ENCODE results near the gene ZSCAN21. TPM values are rescaled to one million over a fixed set of nuclear protein-coding genes. Genes with fewer than 3 reads are reported as not detected.
A peak's percentile ranks its signal among the peaks of the same experiment; 100 is the strongest.

ZSCAN21 gene
- total RNA-seq, 1 donor from 2014 or later: 11.1 TPM

DNA sequence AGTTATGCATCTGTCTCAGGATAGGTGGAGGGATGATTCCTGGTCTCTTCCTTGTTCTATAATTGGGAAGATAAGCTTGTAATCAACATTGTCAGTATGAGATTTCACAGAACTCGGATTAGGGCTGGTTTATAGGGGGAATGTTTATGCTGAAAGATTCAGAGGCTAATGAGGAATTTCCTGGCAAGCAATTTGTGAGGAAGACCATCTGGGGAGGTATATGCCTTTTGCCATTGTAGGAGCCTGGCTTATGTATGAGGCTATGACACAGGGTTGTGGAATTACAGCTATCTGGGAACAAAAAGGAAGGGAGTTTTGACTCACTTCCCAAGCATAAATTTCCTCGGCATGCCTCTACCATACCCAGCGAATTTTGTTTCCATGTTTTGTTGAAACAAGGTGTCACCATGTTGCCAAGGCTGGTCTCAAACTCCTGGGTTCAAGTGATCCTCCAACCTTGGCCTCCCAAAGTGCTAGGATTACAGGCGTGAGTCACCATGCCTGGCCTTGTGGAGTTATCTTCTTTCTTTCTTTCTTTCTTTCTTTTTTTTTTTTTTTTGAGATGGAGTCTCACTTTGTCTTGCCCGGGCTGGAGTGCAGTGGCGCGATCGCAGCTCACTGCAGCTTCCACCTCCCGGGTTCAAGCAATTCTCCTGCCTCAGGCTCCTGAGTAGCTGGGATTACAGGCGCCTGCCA is 37.6 kb downstream of the ZSCAN21 start:
- Histone ChIP-seq H3K9me3 (ENCODE audit: insufficient read depth, low read depth, low read length) (no peaks in the 10 kb centered on the region), H3K4me3 (ENCODE audit: insufficient read depth, low read depth, low read length) (no peak overlapping the region), H3K27ac (ENCODE audit: low read depth, low read length) (peak overlapping the region; percentile 84), H2AFZ (ENCODE audit: low read depth, low read length) (no peak overlapping the region), H3K4me2 (ENCODE audit: low read length) (peak overlapping the region; percentile 63), H3K4me1 (ENCODE audit: insufficient read depth, low read length) (peaks cover 53% of the 10 kb centered on the region), H3K79me2 (ENCODE audit: insufficient read depth, low read length) (peaks cover 37% of the 10 kb centered on the region), H4K20me1 (ENCODE audit: insufficient read depth, low read length) (peaks cover 18% of the 10 kb centered on the region), H3K36me3 (ENCODE audit: insufficient read depth, low read length) (peaks cover 20% of the 10 kb centered on the region), H3K9ac (ENCODE audit: low read length) (peak overlapping the region; percentile 49), H3K27me3 (ENCODE audit: insufficient read depth, low read length) (no peaks in the 10 kb centered on the region)
- TF ChIP-seq, protein P1, sequence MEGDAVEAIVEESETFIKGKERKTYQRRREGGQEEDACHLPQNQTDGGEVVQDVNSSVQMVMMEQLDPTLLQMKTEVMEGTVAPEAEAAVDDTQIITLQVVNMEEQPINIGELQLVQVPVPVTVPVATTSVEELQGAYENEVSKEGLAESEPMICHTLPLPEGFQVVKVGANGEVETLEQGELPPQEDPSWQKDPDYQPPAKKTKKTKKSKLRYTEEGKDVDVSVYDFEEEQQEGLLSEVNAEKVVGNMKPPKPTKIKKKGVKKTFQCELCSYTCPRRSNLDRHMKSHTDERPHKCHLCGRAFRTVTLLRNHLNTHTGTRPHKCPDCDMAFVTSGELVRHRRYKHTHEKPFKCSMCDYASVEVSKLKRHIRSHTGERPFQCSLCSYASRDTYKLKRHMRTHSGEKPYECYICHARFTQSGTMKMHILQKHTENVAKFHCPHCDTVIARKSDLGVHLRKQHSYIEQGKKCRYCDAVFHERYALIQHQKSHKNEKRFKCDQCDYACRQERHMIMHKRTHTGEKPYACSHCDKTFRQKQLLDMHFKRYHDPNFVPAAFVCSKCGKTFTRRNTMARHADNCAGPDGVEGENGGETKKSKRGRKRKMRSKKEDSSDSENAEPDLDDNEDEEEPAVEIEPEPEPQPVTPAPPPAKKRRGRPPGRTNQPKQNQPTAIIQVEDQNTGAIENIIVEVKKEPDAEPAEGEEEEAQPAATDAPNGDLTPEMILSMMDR (IDR thresholded peaks at IDR 0.05; ENCODE audit: insufficient read depth, low read depth, low read length): no peak
- no peak for TF ChIP-seq EZH2 (IDR thresholded peaks at IDR 0.05; ENCODE audit: insufficient read depth, low read length)
- DNase-seq (ENCODE audit: low read depth): peak; percentile 97
- FAIRE-seq: peak; percentile 96
- no peaks in the 10 kb centered on the region for H3K9me3 Mint-ChIP-seq (ENCODE audit: unreplicated experiment)
- H3K4me3 Mint-ChIP-seq (ENCODE audit: unreplicated experiment): peak overlapping the region; percentile 95
- H3K27me3 Mint-ChIP-seq (ENCODE audit: low read depth, unreplicated experiment): no peaks in the 10 kb centered on the region
- peaks cover 9% of the 10 kb centered on the region for H3K36me3 Mint-ChIP-seq (ENCODE audit: low read depth, unreplicated experiment)
- H3K27ac Mint-ChIP-seq (ENCODE audit: unreplicated experiment): peak overlapping the region; percentile 44
- peaks cover 14% of the 10 kb centered on the region for H3K4me1 Mint-ChIP-seq (ENCODE audit: low read depth, unreplicated experiment)

DNA sequence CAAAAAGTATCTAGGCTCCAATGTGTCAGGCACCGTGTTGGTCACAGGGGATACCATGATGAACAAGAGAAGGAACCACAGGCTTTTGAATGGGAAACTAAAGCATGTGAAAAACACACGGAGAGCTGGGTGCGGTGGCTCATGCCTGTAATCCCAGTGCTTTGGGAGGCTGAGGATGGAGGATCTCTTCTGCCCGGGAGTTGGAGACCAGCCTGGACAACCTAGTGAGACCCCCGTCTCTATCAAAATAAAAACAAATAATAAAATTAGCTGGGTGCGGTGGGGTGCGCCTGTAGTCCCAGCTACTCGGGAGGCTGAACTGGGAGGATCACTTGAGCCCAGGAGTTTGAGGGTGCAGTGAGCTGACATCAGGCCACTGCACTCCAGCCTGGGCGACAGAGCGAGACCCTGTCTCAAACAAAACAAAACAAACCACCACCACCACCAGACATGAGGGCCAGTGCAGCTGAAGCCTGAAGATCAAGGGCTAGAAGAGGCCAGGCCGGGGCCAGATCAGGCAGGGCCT is 38.6 kb downstream of the ZSCAN21 start:
- no peaks in the 10 kb centered on the region for H3K27me3 ChIP-seq (ENCODE audit: insufficient read depth, low read length)

More for the DNA sequence above, 38.6 kb downstream of the ZSCAN21 start:
- Histone ChIP-seq H4K20me1 (ENCODE audit: insufficient read depth, low read length) (peaks cover 28% of the 10 kb centered on the region), H3K27ac (ENCODE audit: low read depth, low read length) (peak overlapping the region; percentile 84), H3K4me2 (ENCODE audit: low read length) (peak overlapping the region; percentile 94), H3K4me3 (ENCODE audit: insufficient read depth, low read depth, low read length) (peak overlapping the region; percentile 93), H2AFZ (ENCODE audit: low read depth, low read length) (peak overlapping the region; percentile 77), H3K79me2 (ENCODE audit: insufficient read depth, low read length) (peaks cover 45% of the 10 kb centered on the region), H3K9me3 (ENCODE audit: insufficient read depth, low read depth, low read length) (no peaks in the 10 kb centered on the region), H3K36me3 (ENCODE audit: insufficient read depth, low read length) (peaks cover 30% of the 10 kb centered on the region), H3K9ac (ENCODE audit: low read length) (peak overlapping the region; percentile 97), H3K4me1 (ENCODE audit: insufficient read depth, low read length) (peaks cover 52% of the 10 kb centered on the region)
- DNase-seq (ENCODE audit: low read depth): no peak
- no peak for FAIRE-seq
- Mint-ChIP-seq H3K9me3 (ENCODE audit: unreplicated experiment) (no peaks in the 10 kb centered on the region), H3K27me3 (ENCODE audit: low read depth, unreplicated experiment) (no peaks in the 10 kb centered on the region), H3K27ac (ENCODE audit: unreplicated experiment) (peak overlapping the region; percentile 44), H3K36me3 (ENCODE audit: low read depth, unreplicated experiment) (peaks cover 16% of the 10 kb centered on the region), H3K4me1 (ENCODE audit: low read depth, unreplicated experiment) (peaks cover 11% of the 10 kb centered on the region), H3K4me3 (ENCODE audit: unreplicated experiment) (peak overlapping the region; percentile 95)
- TF ChIP-seq EZH2 (IDR thresholded peaks at IDR 0.05; ENCODE audit: insufficient read depth, low read length): no peak
- TF ChIP-seq, protein P1 (IDR thresholded peaks at IDR 0.05; ENCODE audit: insufficient read depth, low read depth, low read length): no peak
